ENCODE data around the gene KRT34.
"Not testable (repeated sequence)": the region's sequence is repeated elsewhere in the genome, so short reads cannot be mapped to it uniquely, and the experiment has no call there.

The KRT34 gene

GRCh38 chr17:41403404-41404023 lies 21.4 kb upstream of the KRT34 start:
- DNase-seq, result no peak

- no peak for DNase-seq
These were observed 20.1 kb upstream of the KRT34 start for GRCh38 chr17:41402161-41402560.

- DNase-seq, result no peak
These were observed 15.0 kb upstream of the KRT34 start, which contains the start of gene KRT31 for GRCh38 chr17:41396996-41397660. Gene KRT31 (minus strand): TSS chr17:41397608. CDS start chr17:41397539, 69 bp downstream.

- DNase-seq, result no peak
These were observed 14.2 kb upstream of the KRT34 start for GRCh38 chr17:41396340-41396739.

- DNase-seq, result no peak
These were observed 13.5 kb upstream of the KRT34 start for GRCh38 chr17:41395611-41396010.

GRCh38 chr17:41395044-41395443 lies 12.9 kb upstream of the KRT34 start:
- DNase-seq, result not testable (repeated sequence)

GRCh38 chr17:41394254-41394996 lies 12.3 kb upstream of the KRT34 start:
- DNase-seq, result no peak

GRCh38 chr17:41393826-41394225 lies 11.7 kb upstream of the KRT34 start:
- no peak for DNase-seq

- DNase-seq, result no peak
These were observed 11.2 kb upstream of the KRT34 start for GRCh38 chr17:41393294-41393693.

- DNase-seq, result no peak
These were observed 10.2 kb upstream of the KRT34 start for GRCh38 chr17:41392278-41392677.

- no peak for DNase-seq
These were observed 9.4 kb upstream of the KRT34 start for GRCh38 chr17:41391535-41391934.

- DNase-seq, result no peak
These were observed 8.4 kb upstream of the KRT34 start for GRCh38 chr17:41390411-41390938.

- DNase-seq, result no peak
These were observed 5.6 kb upstream of the KRT34 start for GRCh38 chr17:41387670-41388069.

- no peak for DNase-seq
These were observed 4.1 kb upstream of the KRT34 start for GRCh38 chr17:41386227-41386626.

GRCh38 chr17:41383690-41384089 lies 1.6 kb upstream of the KRT34 start:
- no peak for DNase-seq

- no peak for DNase-seq
These were observed 288 bp upstream of the KRT34 start for GRCh38 chr17:41382394-41382793.

- not testable (repeated sequence) for DNase-seq
These were observed 2.0 kb downstream of the KRT34 start for GRCh38 chr17:41380091-41380490.

GRCh38 chr17:41377546-41377945 lies 4.6 kb downstream of the KRT34 start:
- no peak for DNase-seq

- DNase-seq, result no peak
These were observed 12.4 kb downstream of the KRT34 start, which contains the start of gene KRT33B for GRCh38 chr17:41369713-41370112. Gene KRT33B (minus strand): TSS chr17:41369813. CDS start chr17:41369750, 63 bp downstream.

- DNase-seq, result no peak
These were observed 13.1 kb downstream of the KRT34 start for GRCh38 chr17:41369023-41369422.

GRCh38 chr17:41367426-41368075 lies 14.6 kb downstream of the KRT34 start:
- DNase-seq, result no peak

- no peak for DNase-seq
These were observed 16.0 kb downstream of the KRT34 start for GRCh38 chr17:41366070-41366469.

GRCh38 chr17:41363881-41364280 lies 18.2 kb downstream of the KRT34 start:
- DNase-seq, result no peak
